Activated T-helper 1 cell treated with anti-CD3 and anti-CD28 coated beads, Interleukin-2, amount 50 U/mL, for 16 hours (primary cell): Measurements from ENCODE around the gene LYPD6.

Source experiments
- DNase-seq, 2 donors: peaks; one replicate each; pipeline ENCODE4 v3.0.0-alpha.2; 2020; ENCODE audit warnings: low read depth in 1 of 2, low spot score in 1 of 2

The LYPD6 gene

GRCh38 chr2:149448315-149448714 lies 117.9 kb downstream of the LYPD6 start:
- no peak for DNase-seq

GRCh38 chr2:149449017-149449416 lies 118.6 kb downstream of the LYPD6 start:
- no peak for DNase-seq

- DNase-seq, result no peak
These were observed 121.2 kb downstream of the LYPD6 start for GRCh38 chr2:149451417-149452165.

GRCh38 chr2:149456285-149456684 lies 125.9 kb downstream of the LYPD6 start:
- no peak for DNase-seq

GRCh38 chr2:149458502-149458901 lies 128.1 kb downstream of the LYPD6 start:
- DNase-seq, result no peak

GRCh38 chr2:149463328-149464002 lies 133.1 kb downstream of the LYPD6 start:
- no peak for DNase-seq

- no peak for DNase-seq
These were observed 134.0 kb downstream of the LYPD6 start for GRCh38 chr2:149464396-149464795.

- no peak for DNase-seq
These were observed 135.5 kb downstream of the LYPD6 start for GRCh38 chr2:149465873-149466272.

GRCh38 chr2:149466635-149467034 lies 136.2 kb downstream of the LYPD6 start:
- DNase-seq, result no peak

- DNase-seq, result no peak
These were observed 137.0 kb downstream of the LYPD6 start for GRCh38 chr2:149467436-149467835.

- DNase-seq, result no peak
These were observed 138.2 kb downstream of the LYPD6 start for GRCh38 chr2:149468636-149469035.

- DNase-seq, result no peak
These were observed 139.7 kb downstream of the LYPD6 start for GRCh38 chr2:149470046-149470445.

GRCh38 chr2:149472413-149472812 lies 142.0 kb downstream of the LYPD6 start:
- no peak for DNase-seq

GRCh38 chr2:149473068-149473467 lies 142.7 kb downstream of the LYPD6 start:
- no peak for DNase-seq

GRCh38 chr2:149473521-149473920 lies 143.1 kb downstream of the LYPD6 start:
- no peak for DNase-seq

GRCh38 chr2:149483004-149483605 lies 152.7 kb downstream of the LYPD6 start:
- DNase-seq, result no peak

- no peak for DNase-seq
These were observed 156.3 kb downstream of the LYPD6 start for GRCh38 chr2:149486664-149487063.

GRCh38 chr2:149487189-149487588 lies 156.8 kb downstream of the LYPD6 start:
- DNase-seq, result no peak

GRCh38 chr2:149488706-149489440 lies 158.5 kb downstream of the LYPD6 start:
- DNase-seq, result no peak

GRCh38 chr2:149489452-149489851 lies 159.1 kb downstream of the LYPD6 start:
- DNase-seq, result no peak

GRCh38 chr2:149490296-149490695 lies 159.9 kb downstream of the LYPD6 start:
- DNase-seq, result no peak

- no peak for DNase-seq
These were observed 162.5 kb downstream of the LYPD6 start for GRCh38 chr2:149492923-149493322.
